ENCODE data around the gene AGPAT2.

AGPAT2 gene

GRCh38 chr9:136664000-136664915, 23.0 kb downstream of the AGPAT2 start:
- in situ Hi-C loops (cut with MboI; ENCODE audit: low sequenced_read_pairs) = no loop called here

- in situ Hi-C loops (cut with MboI; ENCODE audit: low sequenced_read_pairs) = no loop called here
Measured at GRCh38 chr9:136662656-136663581, 24.3 kb downstream of the AGPAT2 start, which contains the start of gene EGFL7. Gene EGFL7, plus strand, starts transcription at chr9:136662916. Its CDS starts 5,367 bp downstream, at chr9:136668283.

GRCh38 chr9:136662326-136662655, 25.0 kb downstream of the AGPAT2 start:
- in situ Hi-C loops (cut with MboI; ENCODE audit: low sequenced_read_pairs) = no loop called here

GRCh38 chr9:136661641-136662325, 25.5 kb downstream of the AGPAT2 start:
- in situ Hi-C loops (cut with MboI; ENCODE audit: low sequenced_read_pairs) = no loop called here

- in situ Hi-C loops (cut with MboI; ENCODE audit: low sequenced_read_pairs) = no loop called here
Measured at GRCh38 chr9:136660971-136661550, 26.2 kb downstream of the AGPAT2 start.

- in situ Hi-C loops (cut with MboI; ENCODE audit: low sequenced_read_pairs) = no loop called here
Measured at GRCh38 chr9:136659861-136660784, 27.1 kb downstream of the AGPAT2 start.

GRCh38 chr9:136658849-136659535, 28.3 kb downstream of the AGPAT2 start:
- in situ Hi-C loops (cut with MboI; ENCODE audit: low sequenced_read_pairs) = no loop called here

- in situ Hi-C loops (cut with MboI; ENCODE audit: low sequenced_read_pairs) = no loop called here
Measured at GRCh38 chr9:136657974-136658848, 29.0 kb downstream of the AGPAT2 start.

GRCh38 chr9:136656795-136657611, 30.3 kb downstream of the AGPAT2 start:
- in situ Hi-C loops (cut with MboI; ENCODE audit: low sequenced_read_pairs) = no loop called here

GRCh38 chr9:136656183-136656738, 31.0 kb downstream of the AGPAT2 start:
- in situ Hi-C loops (cut with MboI; ENCODE audit: low sequenced_read_pairs) = no loop called here

- in situ Hi-C loops (cut with MboI; ENCODE audit: low sequenced_read_pairs) = no loop called here
Measured at GRCh38 chr9:136655536-136656182, 31.6 kb downstream of the AGPAT2 start.

- in situ Hi-C loops (cut with MboI; ENCODE audit: low sequenced_read_pairs) = no loop called here
Measured at GRCh38 chr9:136654820-136655535, 32.3 kb downstream of the AGPAT2 start.

- in situ Hi-C loops (cut with MboI; ENCODE audit: low sequenced_read_pairs) = no loop called here
Measured at GRCh38 chr9:136653323-136654079, 33.8 kb downstream of the AGPAT2 start.

GRCh38 chr9:136651860-136652259, 35.4 kb downstream of the AGPAT2 start:
- in situ Hi-C loops (cut with MboI; ENCODE audit: low sequenced_read_pairs) = no loop called here

GRCh38 chr9:136650648-136651047, 36.6 kb downstream of the AGPAT2 start:
- in situ Hi-C loops (cut with MboI; ENCODE audit: low sequenced_read_pairs) = no loop called here
